ENCODE data around the gene OR10A3.
A peak's percentile ranks its signal among the peaks of the same experiment; 100 is the strongest.

The OR10A3 gene

GRCh38 chr11:7936615-7937014 lies 4.9 kb downstream of the OR10A3 start:
- DNase-seq (ENCODE audit: low read depth), result no peak

- DNase-seq (ENCODE audit: low read depth), result no peak
These were observed 10.3 kb downstream of the OR10A3 start, which contains the start of gene OR10A6 for GRCh38 chr11:7931168-7931567. OR10A6 (minus strand) TSS chr11:7931268; CDS start chr11:7928662, 2,606 bp downstream.

- DNase-seq (ENCODE audit: low read depth), result peak; percentile 66
These were observed 13.9 kb downstream of the OR10A3 start for GRCh38 chr11:7927635-7928034.

- DNase-seq (ENCODE audit: low read depth), result no peak
These were observed 17.0 kb downstream of the OR10A3 start for GRCh38 chr11:7924536-7924935.

GRCh38 chr11:7918141-7918540 lies 23.4 kb downstream of the OR10A3 start:
- DNase-seq (ENCODE audit: low read depth), result no peak

- DNase-seq (ENCODE audit: low read depth), result no peak
These were observed 30.5 kb downstream of the OR10A3 start for GRCh38 chr11:7911011-7911410.

- DNase-seq (ENCODE audit: low read depth), result peak; percentile 6
These were observed 31.2 kb downstream of the OR10A3 start for GRCh38 chr11:7910286-7910788.

GRCh38 chr11:7909585-7910285 lies 31.8 kb downstream of the OR10A3 start:
- DNase-seq (ENCODE audit: low read depth), result no peak

GRCh38 chr11:7907121-7907520 lies 34.4 kb downstream of the OR10A3 start:
- no peak for DNase-seq (ENCODE audit: low read depth)

- no peak for DNase-seq (ENCODE audit: low read depth)
These were observed 35.0 kb downstream of the OR10A3 start for GRCh38 chr11:7906481-7906880.

- no peak for DNase-seq (ENCODE audit: low read depth)
These were observed 35.5 kb downstream of the OR10A3 start for GRCh38 chr11:7905961-7906429.

- no peak for DNase-seq (ENCODE audit: low read depth)
These were observed 36.0 kb downstream of the OR10A3 start for GRCh38 chr11:7905549-7905948.

GRCh38 chr11:7904917-7905316 lies 36.6 kb downstream of the OR10A3 start:
- DNase-seq (ENCODE audit: low read depth), result no peak

GRCh38 chr11:7903940-7904339 lies 37.6 kb downstream of the OR10A3 start:
- no peak for DNase-seq (ENCODE audit: low read depth)

GRCh38 chr11:7901319-7901854 lies 40.1 kb downstream of the OR10A3 start:
- DNase-seq (ENCODE audit: low read depth), result no peak

- no peak for DNase-seq (ENCODE audit: low read depth)
These were observed 40.8 kb downstream of the OR10A3 start for GRCh38 chr11:7900686-7901085.

GRCh38 chr11:7899418-7899817 lies 42.1 kb downstream of the OR10A3 start:
- no peak for DNase-seq (ENCODE audit: low read depth)

GRCh38 chr11:7898666-7899283 lies 42.7 kb downstream of the OR10A3 start:
- DNase-seq (ENCODE audit: low read depth), result no peak

GRCh38 chr11:7896009-7896785 lies 45.3 kb downstream of the OR10A3 start:
- DNase-seq (ENCODE audit: low read depth), result no peak

GRCh38 chr11:7894251-7894650 lies 47.3 kb downstream of the OR10A3 start:
- DNase-seq (ENCODE audit: low read depth), result no peak

- no peak for DNase-seq (ENCODE audit: low read depth)
These were observed 47.7 kb downstream of the OR10A3 start for GRCh38 chr11:7893796-7894195.

GRCh38 chr11:7892840-7893254 lies 48.7 kb downstream of the OR10A3 start:
- DNase-seq (ENCODE audit: low read depth), result peak; percentile 62
